GM21381 (cell line): Measurements from ENCODE around the gene CFAP251.
"Not testable (repeated sequence)": the region's sequence is repeated elsewhere in the genome, so short reads cannot be mapped to it uniquely, and the experiment has no call there.

Source experiments
- ATAC-seq: cut with Tn5 transposase; IDR thresholded peaks from one replicate; pipeline ENCODE4 v1.9.1; 2021; ENCODE audit warnings: mild to moderate bottlenecking, moderate library complexity; ENCODE audit not compliant: unreplicated experiment

The CFAP251 gene, protein sequence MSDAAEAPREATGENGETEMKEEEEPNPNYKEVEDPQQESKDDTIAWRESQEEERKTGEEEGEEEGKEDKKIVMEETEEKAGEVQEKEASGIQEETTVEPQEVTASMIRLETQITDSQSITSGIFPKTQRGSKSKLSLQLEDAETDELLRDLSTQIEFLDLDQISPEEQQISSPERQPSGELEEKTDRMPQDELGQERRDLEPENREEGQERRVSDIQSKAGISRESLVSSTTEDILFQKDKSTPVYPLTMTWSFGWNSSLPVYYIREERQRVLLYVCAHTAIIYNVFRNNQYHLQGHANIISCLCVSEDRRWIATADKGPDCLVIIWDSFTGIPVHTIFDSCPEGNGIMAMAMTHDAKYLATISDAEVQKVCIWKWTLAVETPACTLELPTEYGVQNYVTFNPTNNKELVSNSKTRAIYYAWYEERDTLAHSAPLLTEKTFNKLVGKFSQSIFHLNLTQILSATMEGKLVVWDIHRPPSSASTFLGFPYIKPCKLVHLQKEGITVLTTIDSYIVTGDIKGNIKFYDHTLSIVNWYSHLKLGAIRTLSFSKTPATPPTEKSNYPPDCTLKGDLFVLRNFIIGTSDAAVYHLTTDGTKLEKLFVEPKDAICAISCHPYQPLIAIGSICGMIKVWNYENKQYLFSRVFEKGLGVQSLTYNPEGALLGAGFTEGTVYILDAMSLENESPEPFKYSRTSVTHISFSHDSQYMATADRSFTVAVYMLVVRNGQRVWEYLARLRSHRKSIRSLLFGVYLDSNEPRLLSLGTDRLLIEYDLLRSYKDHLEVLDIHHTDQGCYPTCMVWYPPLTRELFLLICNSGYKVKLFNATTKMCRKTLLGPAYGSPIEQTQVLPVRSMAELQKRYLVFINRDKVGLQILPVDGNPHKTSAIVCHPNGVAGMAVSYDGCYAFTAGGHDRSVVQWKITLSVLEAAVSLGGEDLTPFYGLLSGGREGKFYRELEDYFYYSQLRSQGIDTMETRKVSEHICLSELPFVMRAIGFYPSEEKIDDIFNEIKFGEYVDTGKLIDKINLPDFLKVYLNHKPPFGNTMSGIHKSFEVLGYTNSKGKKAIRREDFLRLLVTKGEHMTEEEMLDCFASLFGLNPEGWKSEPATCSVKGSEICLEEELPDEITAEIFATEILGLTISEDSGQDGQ

DNA sequence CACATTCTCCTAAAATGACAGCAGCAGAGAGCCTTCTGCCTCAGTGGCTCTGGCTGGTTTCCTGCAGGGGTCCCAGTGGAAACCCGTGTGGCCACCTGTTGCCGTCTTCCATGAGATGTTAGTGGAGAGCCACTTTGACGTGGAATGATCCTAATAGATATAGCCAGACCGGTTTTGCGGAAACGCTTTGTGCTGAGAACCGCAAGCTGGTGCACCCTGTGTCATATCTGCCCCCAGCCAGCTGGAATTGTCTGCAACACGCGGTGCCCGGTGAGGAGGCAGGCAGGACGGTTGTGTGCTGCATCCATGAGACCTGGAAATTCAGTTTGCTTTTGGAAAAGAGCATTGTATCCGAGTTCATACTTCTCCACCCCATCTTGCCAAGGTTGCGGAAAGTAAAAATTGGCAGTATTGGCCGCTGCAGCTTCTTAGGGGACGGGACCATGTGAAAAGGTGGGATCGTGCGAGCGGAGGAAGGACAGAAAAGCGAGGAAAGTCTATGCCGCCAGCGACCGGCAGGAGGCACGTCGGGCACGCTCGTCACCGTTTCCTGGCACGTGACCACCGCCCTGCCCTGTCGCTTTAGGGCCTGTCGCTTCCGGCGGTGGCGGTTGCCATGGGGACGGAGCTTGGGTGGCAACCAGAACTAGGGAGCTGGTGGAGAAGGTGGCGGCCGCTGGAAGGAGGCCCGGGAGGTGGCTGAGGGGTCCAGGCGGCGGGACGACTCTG, at the start of gene CFAP251:
CFAP251 (plus strand) TSS at position 643 of the 729 bp plus-strand sequence. CDS start 2,714 bp downstream, outside the sequence.
- peak; percentile 92 for ATAC-seq

DNA sequence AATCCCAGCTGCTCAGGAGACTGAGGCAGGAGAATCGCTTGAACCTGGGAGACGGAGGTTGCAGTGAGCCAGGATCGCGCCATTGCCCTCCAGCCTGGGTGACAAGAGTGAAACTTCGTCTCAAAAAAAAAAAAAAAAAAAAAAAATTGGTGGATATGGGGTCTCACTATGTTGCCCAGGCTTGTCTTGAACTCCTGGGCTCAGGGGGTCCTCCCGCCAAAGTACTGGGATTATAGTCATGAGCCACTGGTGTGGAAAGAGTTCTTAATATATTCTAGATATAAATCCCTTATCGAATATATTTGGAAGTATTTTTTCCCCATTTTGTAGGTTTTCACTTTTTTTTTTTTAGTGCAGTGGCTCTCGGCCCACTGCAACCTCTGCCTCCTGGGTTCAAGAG, 49.2 kb upstream of the CFAP251 start:
- not testable (repeated sequence) for ATAC-seq

DNA sequence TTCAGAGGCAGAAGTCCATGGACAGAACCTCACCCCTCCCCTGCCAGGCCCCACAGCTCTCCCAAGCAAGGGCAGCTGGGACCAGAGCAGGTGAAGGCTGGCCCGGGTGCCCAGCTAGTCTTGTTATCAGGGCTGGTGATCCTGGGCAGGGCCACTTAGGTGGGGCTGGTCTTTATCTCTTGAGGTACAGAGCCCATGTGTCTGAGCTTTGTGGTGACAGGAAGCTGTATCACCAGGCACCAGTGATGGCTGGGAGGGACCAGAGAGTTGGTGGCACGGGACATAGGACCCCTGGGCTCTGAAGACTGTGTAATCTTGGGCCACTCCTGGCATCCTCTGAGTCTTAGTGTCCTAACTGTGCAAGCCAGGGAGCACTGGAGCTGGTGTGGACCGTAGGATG, 46.9 kb upstream of the CFAP251 start:
- ATAC-seq: no peak

DNA sequence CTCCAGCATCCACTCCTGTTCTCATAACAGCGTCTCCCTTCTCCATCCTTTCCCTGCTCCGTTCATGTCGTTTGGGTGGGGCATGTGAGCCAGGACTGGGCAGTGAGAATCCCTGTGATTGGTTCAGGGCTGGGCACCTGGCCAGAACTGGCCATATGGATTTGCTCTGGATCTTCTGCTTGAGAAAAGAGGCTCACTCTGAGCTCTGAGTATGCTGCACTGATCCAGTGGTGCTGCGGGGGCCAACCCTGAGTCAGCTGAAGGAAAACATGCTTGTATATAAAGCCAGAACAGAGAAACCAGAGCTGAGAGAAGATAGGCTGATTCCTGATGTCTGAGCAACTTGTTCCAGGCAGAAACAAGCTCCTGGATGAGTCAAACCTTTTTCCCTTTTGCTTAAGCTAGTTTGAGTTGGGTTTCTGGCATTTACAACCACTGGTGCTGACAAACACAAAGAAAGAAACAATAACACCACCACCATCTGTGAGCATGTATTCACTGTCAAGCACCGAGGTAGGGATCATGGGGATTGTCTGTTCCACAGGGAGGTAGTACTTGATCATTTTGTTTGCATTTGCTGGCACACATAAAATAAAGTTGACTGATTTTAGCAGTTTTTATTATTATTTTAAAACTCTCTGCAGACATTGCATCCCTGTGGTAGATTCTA, 45.7 kb upstream of the CFAP251 start:
- ATAC-seq: no peak

DNA sequence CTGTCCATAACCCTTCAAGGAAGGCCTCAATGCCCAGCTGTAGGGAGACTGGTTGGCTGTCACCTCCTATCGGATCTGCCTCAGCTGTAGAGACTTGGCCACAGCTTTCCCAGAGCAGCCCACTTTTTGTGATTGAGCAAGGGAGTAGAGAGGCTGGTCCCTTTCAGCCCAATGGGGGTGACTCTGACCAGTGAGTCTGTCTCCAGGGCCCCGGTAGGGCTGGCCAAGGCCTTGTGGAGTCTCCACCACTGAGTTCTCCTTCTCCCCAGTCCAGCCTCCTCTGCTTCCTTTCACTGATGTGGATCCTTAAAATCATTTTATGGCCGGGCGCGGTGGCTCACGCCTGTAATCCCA, 45.2 kb upstream of the CFAP251 start:
- ATAC-seq: no peak

DNA sequence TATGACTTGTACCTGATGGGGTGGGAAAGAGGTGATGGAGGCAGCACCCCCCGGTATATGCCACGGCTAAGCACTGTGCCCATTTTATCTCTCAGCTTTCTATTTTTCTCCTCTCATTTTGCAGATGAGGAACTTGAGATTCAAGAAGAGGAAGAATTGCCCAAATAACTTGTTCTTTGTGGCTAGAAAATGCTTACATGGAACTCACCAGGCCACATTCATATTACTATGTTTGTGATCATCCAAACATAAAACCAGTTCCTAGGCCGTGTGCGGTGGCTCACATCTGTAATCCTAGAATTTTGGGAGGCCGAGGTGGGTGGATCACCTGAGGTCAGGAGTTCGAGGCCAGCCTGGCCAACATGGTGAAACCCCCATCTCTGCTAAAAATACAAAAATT, 44.3 kb upstream of the CFAP251 start:
- no peak for ATAC-seq

DNA sequence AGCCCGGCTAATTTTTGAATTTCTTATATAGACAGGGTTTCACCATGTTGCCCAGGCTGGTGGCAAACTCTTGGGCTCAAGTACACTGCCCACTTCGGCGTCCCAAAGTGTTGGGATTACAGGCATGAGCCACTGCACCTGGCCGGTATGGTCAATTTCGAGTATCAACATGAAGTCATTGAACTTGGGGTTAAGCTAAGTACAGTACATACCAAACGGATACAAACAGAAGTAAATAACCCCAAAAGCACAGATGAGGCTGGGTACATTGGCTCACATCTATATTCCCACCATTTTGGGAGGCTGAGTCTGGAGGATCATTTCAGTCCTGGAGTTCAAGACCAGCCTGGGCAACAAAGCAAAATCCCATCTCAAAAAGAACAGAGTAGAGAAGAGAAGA, 42.8 kb upstream of the CFAP251 start:
- no peak for ATAC-seq

DNA sequence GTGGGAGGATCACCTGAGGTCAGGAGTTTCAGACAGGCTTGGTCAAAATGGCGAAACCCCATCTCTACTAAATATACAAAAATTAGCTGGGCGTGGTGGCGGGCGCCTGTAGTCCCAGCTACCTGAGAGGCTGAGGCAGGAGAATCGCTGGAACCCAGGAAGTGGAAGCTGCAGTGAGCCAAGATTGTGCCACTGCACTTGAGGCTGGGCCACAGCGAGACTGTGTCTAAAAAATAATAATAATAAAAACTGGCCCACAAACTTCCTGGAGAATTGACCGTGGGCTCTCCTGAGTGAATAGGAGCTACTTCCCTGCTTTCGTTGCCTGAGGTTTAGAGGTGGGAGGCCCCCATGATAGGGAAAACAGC, 42.3 kb upstream of the CFAP251 start:
- not testable (repeated sequence) for ATAC-seq

DNA sequence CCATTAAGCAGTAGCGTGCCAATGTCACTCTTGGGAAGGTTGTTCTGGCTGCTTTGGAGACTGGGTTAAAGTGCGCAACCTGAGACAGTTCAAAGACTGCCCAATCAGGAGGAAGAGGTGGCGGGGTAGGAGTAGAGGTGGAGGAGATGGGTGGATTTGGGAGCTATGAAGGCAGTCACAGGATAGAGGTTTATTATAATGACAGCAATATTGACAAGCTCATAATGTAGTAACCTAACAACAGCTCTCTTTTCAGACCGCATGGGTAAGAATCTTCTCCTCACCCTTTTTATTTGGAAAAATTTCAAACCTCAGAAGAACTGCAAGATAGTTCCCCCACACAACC, 35.1 kb upstream of the CFAP251 start:
- ATAC-seq: no peak

DNA sequence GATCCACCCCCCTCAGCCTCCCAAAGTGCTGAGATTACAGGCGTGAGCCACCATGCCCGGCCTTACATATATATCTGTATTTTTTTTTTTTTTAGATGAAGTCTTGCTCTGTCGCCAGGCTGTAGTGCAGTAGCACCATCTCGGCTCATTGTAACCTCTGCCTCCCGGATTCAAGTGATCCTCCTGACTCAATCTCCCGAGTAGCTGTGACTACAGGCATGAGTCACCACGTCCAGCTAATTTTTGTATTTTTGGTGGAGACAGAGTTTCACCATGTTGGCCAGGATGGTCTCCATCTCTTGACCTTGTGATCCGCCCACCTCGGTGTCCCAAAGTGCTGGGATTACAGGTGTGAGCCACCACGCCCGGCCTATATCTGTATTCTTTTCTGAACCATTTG, 33.3 kb upstream of the CFAP251 start:
- ATAC-seq: not testable (repeated sequence)

DNA sequence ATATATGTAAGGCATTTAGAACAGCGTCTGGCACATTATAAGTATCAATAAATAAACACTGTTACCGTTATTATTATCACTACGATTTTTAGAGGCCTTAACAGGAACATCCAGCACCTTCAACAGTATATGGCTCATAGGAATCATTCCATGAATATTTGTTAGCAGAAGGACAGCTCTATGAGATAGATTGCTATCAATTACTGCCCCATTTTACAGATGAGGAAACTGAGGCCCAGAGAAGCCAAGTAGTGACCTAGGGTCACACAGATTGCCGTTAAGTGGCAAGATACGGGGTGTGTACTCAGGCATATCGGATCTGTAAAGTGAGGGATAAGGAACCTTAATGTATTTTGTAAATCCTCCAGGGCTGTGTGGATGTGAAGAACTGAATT, 30.3 kb upstream of the CFAP251 start:
- no peak for ATAC-seq

DNA sequence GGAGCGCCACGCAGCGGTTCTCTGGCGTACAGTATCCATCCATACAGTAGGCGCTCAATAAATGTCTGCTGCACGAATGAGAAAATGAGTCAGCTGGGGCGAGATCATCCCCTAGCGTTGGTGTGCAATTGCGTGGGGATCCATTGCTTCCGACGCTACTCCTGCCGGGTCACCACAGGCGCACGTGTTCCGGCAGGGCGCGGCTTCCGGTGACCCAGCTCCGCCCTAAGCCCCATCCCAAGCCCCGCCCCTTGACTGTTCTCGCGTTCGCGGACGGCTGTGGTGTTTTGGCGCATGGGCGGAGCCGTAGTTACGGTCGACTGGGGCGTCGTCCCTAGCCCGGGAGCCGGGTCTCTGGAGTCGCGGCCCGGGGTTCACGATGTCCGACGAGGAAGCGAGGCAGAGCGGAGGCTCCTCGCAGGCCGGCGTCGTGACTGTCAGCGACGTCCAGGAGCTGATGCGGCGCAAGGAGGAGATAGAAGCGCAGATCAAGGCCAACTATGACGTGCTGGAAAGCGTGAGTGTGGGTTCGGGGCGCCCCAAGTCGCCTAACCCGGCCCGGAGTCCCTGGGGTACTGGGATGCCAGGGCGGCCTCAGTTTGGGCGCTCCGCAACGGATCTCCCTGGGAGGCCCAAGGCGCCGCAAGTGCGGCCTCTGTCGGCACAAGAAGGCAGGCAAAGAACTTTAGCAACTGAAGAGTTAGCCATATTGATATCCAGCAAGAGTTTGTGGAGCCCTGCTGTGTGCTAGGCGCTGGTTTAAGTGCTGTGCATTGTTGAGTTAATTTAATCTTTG, 29.7 kb upstream of the CFAP251 start, which contains the start of gene PSMD9:
PSMD9 (plus strand) TSS at position 313 of the 796 bp plus-strand sequence; CDS start at position 380, 67 bp downstream.
- ATAC-seq: peak; percentile 95

DNA sequence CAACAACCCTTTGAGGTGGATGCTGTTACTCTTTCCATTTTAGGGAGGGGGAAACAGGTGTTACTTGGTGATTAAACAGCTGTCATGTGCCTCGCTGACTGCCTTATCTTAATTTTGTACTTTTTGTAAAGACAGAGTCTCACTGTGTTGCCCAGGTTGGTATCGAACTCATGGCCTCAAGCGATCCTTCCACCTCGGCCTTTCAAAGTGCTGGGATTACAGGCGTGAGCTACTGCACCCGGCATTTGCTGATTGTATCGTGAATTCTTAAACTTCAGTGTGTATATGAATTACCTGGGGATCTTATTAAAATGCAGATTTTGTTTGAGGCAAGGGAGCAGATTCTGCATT, 29.1 kb upstream of the CFAP251 start:
- no peak for ATAC-seq

DNA sequence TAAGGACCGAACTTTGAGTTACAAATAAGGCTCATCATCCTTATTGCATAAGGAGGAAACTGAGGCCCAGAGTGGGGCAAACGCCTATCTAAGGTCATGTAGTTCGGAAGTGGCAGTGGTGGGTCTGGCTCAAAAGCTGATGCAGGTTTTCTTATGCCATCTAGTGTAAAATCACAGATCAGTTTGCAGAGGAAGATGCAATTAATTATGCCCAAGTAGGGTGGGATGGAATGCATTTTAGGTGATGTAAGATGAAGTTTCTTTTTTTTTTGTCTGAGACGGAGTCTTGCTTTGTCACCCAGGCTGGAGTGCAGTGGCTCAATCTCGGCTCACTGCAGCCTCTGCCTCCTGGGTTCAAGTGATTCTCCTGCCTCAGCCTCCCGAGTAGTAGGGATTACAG, 28.7 kb upstream of the CFAP251 start:
- ATAC-seq: not testable (repeated sequence)

DNA sequence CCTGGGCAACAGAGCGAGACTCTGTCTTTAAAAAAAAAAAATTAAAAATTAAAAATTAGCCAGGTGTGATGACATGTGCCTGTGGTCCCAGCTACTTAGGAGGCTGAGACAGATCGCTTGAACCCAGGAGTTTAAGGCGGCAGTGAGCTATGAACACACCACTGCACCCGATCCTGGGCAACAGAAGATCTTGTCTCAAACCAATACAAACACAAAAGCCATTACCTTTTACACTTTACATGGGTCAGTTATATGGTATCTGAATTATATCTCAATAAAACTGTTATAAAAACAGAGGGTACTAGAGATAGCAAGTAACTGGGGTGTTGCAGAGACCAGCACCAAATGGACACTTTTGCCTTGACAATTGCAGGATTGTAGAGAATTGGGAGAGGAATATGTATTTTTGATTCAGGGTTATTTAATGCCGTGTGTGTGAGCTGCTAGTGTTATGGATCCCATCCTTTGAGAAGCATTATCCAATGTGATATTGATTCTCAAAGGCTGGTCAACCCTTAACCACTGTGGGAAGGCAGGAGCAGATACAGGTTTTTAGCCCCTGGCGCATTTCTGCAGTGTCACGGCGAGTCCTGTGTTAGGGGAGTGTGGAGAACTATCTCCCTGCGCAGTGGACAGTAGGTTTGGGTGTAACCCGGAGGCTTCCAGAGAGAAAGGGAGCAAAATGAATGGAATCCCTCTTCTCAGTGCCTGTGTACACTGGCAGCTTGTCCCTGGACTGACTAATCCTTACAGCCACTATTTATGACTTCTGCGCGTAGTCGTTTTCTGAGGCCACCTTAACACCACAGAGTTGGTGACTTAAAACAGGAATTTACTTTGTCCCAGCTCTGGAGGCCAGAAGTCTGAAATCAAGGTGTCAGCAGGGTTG, 25.5 kb upstream of the CFAP251 start:
- ATAC-seq: no peak

DNA sequence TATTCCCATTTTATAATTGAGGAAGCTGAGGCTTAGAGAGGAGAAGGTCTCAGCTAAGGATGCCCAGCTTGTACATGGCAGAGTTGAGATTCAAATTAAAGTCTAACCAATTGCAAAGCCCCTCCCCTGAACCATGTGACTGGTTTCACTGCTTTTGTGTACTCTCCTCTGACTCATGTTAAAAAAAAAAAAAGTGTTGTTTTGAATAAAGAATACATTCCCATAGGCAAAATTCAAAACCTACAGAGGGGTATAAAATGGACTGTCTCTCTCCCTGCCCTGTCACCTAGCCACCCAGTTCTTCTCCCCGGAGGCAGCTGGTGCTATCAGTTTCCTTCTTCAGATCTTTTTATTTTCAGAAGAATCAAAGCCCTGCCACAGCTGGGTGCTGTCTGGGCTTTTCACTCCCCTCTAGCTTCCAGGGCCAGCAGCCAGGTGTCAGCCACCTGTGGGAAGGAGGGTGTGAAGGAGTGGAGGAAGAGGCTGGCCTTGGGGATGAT, 24.4 kb upstream of the CFAP251 start:
- no peak for ATAC-seq

DNA sequence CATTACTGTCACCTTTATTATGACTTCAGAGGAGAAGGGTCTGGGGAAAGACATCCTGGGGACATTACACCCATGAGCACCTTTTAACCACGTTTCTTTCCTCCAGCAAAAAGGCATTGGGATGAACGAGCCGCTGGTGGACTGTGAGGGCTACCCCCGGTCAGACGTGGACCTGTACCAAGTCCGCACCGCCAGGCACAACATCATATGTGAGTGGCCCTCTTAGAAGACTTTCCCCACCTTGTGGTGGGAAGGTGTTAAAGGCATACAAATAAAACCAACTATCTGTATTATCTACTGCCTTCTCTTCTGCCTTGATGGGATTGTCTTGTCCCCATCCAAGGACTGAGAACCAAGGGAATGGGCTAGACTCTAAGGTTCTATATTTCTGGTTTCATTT, 23.8 kb upstream of the CFAP251 start:
- ATAC-seq: no peak

DNA sequence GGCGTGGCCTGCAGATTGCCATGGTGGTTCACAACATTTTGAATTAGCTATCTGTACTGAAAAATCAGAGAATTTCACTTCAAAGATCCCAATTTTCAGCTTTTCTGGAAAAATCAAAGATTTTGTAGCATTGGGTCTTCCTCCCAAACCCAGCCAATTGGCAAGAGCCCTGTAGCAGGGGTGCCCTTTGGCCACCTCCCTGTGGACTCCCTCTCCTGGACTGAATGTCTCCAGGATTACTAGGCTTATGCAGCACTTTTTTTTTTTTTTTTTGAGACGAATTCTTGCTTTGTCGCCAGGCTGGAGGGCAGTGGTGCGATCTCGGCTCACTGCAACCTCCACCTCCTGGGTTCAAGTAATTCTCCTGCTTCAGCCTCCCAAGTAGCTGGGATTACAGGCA, 20.1 kb upstream of the CFAP251 start:
- no peak for ATAC-seq
